HEK293T (cell line): Measurements from ENCODE around the gene ASAP2.

ENCODE experiments used
- CTBP1 ChIP-seq: fragments of 450-650 bp; IDR thresholded peaks from 2 replicates; pipeline ENCODE4 v1.6.1; 2016; ENCODE audit warnings: borderline replicate concordance
- FOXA1 ChIP-seq: fragments of 450-650 bp; IDR thresholded peaks from 2 replicates; pipeline ENCODE4 v1.6.1; 2016; ENCODE audit warnings: mild to moderate bottlenecking
- FOXK2 ChIP-seq: fragments of 450-650 bp; IDR thresholded peaks from 2 replicates; pipeline ENCODE4 v1.6.1; 2016; ENCODE audit warnings: mild to moderate bottlenecking
- FOXM1 ChIP-seq: fragments of 450-650 bp; IDR thresholded peaks from 2 replicates; pipeline ENCODE4 v1.6.1; 2017; ENCODE audit warnings: mild to moderate bottlenecking, borderline replicate concordance
- LEF1 ChIP-seq: fragments of 450-650 bp; IDR thresholded peaks from 2 replicates; pipeline ENCODE4 v1.6.1; 2017; ENCODE audit warnings: mild to moderate bottlenecking, borderline replicate concordance
- SP1 ChIP-seq: fragments of 450-650 bp; IDR thresholded peaks from 2 replicates; pipeline ENCODE4 v1.6.1; 2017
- SUZ12 ChIP-seq: fragments of 450-650 bp; IDR thresholded peaks from 2 replicates; pipeline ENCODE4 v1.6.1; 2016; ENCODE audit warnings: mild to moderate bottlenecking
- TARDBP ChIP-seq: fragments of 450-650 bp; IDR thresholded peaks from 2 replicates; pipeline ENCODE4 v1.6.1; 2016
- ZNF384 ChIP-seq: fragments of 450-650 bp; IDR thresholded peaks from 2 replicates; pipeline ENCODE4 v1.6.1; 2016

DNA sequence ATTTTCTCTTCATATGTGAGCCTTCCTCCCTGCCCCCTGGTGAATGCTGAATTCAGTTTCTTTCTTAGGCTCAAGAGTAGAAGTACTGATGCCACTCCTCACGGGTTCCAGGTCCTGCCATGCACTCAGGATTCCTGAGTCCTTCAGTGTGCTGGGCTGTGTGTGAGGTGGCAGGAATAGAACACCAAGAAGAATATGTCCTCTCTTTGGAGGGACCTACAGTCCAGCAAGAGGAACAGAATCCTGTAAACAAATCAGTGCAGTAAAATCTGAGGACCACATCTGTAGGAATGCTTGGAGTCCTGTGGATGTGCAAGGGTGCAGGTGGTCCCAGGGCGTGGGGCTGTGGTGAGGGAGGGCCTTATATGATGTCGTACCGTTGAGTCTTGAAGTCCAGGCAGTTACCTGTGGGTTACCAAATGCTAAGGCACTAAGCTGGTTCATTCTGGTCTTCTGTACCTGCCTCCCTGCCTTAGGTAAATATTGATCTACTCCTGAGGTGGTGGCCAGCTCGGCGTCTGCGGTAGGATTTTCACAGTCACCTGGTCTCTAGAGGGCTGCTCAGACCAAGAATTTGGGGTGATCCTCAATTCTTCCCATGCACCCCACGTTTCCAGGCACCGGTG is 5.5 kb downstream of the ASAP2 start:
- TF ChIP-seq SP1 (no peak), SUZ12 (no peak), LEF1 (no peak), FOXK2 (no peak), TARDBP (no peak), CTBP1 (no peak), ZNF384 (no peak), FOXA1 (no peak), FOXM1 (no peak)
